Measurements from ENCODE around the gene LRRC41. TPM values are rescaled to one million over a fixed set of nuclear protein-coding genes. Genes with fewer than 3 reads are reported as not detected.

Gene LRRC41
- total and polyA plus RNA-seq, 4 donors = 22.0 to 58.4 (median 27.7) TPM

- Histone ChIP-seq H3K9me3 (ENCODE audit: control insufficient read depth in 4 of 4, low read length in 3 of 4) (no peaks in the 10 kb centered on the region), H3K4me1 (ENCODE audit: control insufficient read depth in 4 of 4, insufficient read depth in 4 of 4, low read length in 3 of 4) (no peaks in the 10 kb centered on the region), H3K4me3 (ENCODE audit: low read depth in 1 of 3, low read length in 3 of 3) (no peak overlapping the region), H3K27me3 (ENCODE audit: control insufficient read depth in 4 of 4, insufficient read depth in 4 of 4, low read length in 3 of 4) (no peaks in the 10 kb centered on the region), H3K27ac (ENCODE audit: low read depth in 1 of 2, low read length in 2 of 2) (no peak overlapping the region), H3K36me3 (ENCODE audit: control insufficient read depth in 4 of 4, insufficient read depth in 3 of 4, low read depth in 1 of 4, low read length in 3 of 4) (peaks cover 0 to 21% (median 6%) of the 10 kb centered on the region in 4 donors), H3K9ac (ENCODE audit: low read depth in 1 of 2, low read length in 2 of 2) (no peak overlapping the region)
- WGBS = 95% methylated on average over 6 of the region's 6 CpGs
- DNase-seq (ENCODE audit: low spot score) = no peak
- TF ChIP-seq SP1 (IDR thresholded peaks at IDR 0.05) (no peak), RXRA (IDR thresholded peaks at IDR 0.05) (no peak), EGR1 (IDR thresholded peaks at IDR 0.05; ENCODE audit: low read depth in 2 of 2) (no peak), HNF4A (conservative IDR thresholded peaks at IDR 0.05) (no peak), TAF1 (conservative IDR thresholded peaks at IDR 0.05) (no peak), NR2F2 (IDR thresholded peaks at IDR 0.05) (no peak), FOXA1 (IDR thresholded peaks at IDR 0.05) (no peak), RAD21 (IDR thresholded peaks at IDR 0.05) (no peak), YY1 (IDR thresholded peaks at IDR 0.05) (no peak), JUND (IDR thresholded peaks at IDR 0.05) (no peak), GABPA (IDR thresholded peaks at IDR 0.05 in 1 of 2, conservative IDR thresholded peaks at IDR 0.05 in 1 of 2) (no peak), REST (IDR thresholded peaks at IDR 0.05) (no peak), FOXA2 (IDR thresholded peaks at IDR 0.05) (no peak), HNF4G (IDR thresholded peaks at IDR 0.05) (no peak), ZBTB33 (IDR thresholded peaks at IDR 0.05) (no peak), CTCF (IDR thresholded peaks at IDR 0.05; ENCODE audit: low read depth, low read length, missing input control) (no peak), ATF3 (IDR thresholded peaks at IDR 0.05) (no peak), MAX (IDR thresholded peaks at IDR 0.05) (no peak)
Observed at GRCh38 chr1:46275030-46275337, 28.4 kb downstream of the LRRC41 start.

Measured in liver (tissue), 9 donors.